ENCODE results near the gene TBCD.
"Not testable (repeated sequence)": the region's sequence is repeated elsewhere in the genome, so short reads cannot be mapped to it uniquely, and the experiment has no call there.

TBCD gene

GRCh38 chr17:82947051-82947991 lies 195.5 kb downstream of the TBCD start:
- H3K4me1 ChIP-seq (ENCODE audit: control insufficient read depth, insufficient read depth, low read length, unreplicated experiment), result no peaks in the 10 kb centered on the region
- H3K79me2 ChIP-seq (ENCODE audit: control insufficient read depth, insufficient read depth, low read length, unreplicated experiment), result no peaks in the 10 kb centered on the region
- no peak overlapping the region for H3K27ac ChIP-seq (ENCODE audit: low read depth, low read length)
- peaks cover 37% of the 10 kb centered on the region for H3K36me3 ChIP-seq (ENCODE audit: insufficient read depth, low read length)
- H3K27me3 ChIP-seq (ENCODE audit: insufficient read depth, low read length), result no peaks in the 10 kb centered on the region
- H3K4me3 ChIP-seq (ENCODE audit: low read depth, low read length), result no peak overlapping the region
- no peak overlapping the region for H2AFZ ChIP-seq (ENCODE audit: low read length, unreplicated experiment)

- Histone ChIP-seq H3K36me3 (ENCODE audit: insufficient read depth, low read length) (peaks cover 29% of the 10 kb centered on the region), H3K79me2 (ENCODE audit: control insufficient read depth, insufficient read depth, low read length, unreplicated experiment) (no peaks in the 10 kb centered on the region), H2AFZ (ENCODE audit: low read length, unreplicated experiment) (no peak overlapping the region), H3K4me1 (ENCODE audit: control insufficient read depth, insufficient read depth, low read length, unreplicated experiment) (no peaks in the 10 kb centered on the region), H3K4me3 (ENCODE audit: low read depth, low read length) (no peak overlapping the region), H3K27me3 (ENCODE audit: insufficient read depth, low read length) (no peaks in the 10 kb centered on the region), H3K27ac (ENCODE audit: low read depth, low read length) (no peak overlapping the region)
Observed at GRCh38 chr17:82948081-82948511, 196.2 kb downstream of the TBCD start.

- H3K27ac ChIP-seq (ENCODE audit: low read depth, low read length), result no peak overlapping the region
- no peak overlapping the region for H2AFZ ChIP-seq (ENCODE audit: low read length, unreplicated experiment)
- H3K79me2 ChIP-seq (ENCODE audit: control insufficient read depth, insufficient read depth, low read length, unreplicated experiment), result no peaks in the 10 kb centered on the region
- no peaks in the 10 kb centered on the region for H3K27me3 ChIP-seq (ENCODE audit: insufficient read depth, low read length)
- H3K4me3 ChIP-seq (ENCODE audit: low read depth, low read length), result no peak overlapping the region
- peaks cover 21% of the 10 kb centered on the region for H3K36me3 ChIP-seq (ENCODE audit: insufficient read depth, low read length)
- no peaks in the 10 kb centered on the region for H3K4me1 ChIP-seq (ENCODE audit: control insufficient read depth, insufficient read depth, low read length, unreplicated experiment)
Observed at GRCh38 chr17:82948957-82949356, 197.1 kb downstream of the TBCD start.

GRCh38 chr17:82949361-82949760 lies 197.5 kb downstream of the TBCD start:
- Histone ChIP-seq H3K36me3 (ENCODE audit: insufficient read depth, low read length) (peaks cover 17% of the 10 kb centered on the region), H3K27ac (ENCODE audit: low read depth, low read length) (no peak overlapping the region), H3K4me1 (ENCODE audit: control insufficient read depth, insufficient read depth, low read length, unreplicated experiment) (no peaks in the 10 kb centered on the region), H2AFZ (ENCODE audit: low read length, unreplicated experiment) (no peak overlapping the region), H3K79me2 (ENCODE audit: control insufficient read depth, insufficient read depth, low read length, unreplicated experiment) (no peaks in the 10 kb centered on the region), H3K4me3 (ENCODE audit: low read depth, low read length) (no peak overlapping the region), H3K27me3 (ENCODE audit: insufficient read depth, low read length) (no peaks in the 10 kb centered on the region)

GRCh38 chr17:82949984-82950383 lies 198.1 kb downstream of the TBCD start:
- Histone ChIP-seq H3K4me1 (ENCODE audit: control insufficient read depth, insufficient read depth, low read length, unreplicated experiment) (no peaks in the 10 kb centered on the region), H3K27ac (ENCODE audit: low read depth, low read length) (no peak overlapping the region), H3K27me3 (ENCODE audit: insufficient read depth, low read length) (no peaks in the 10 kb centered on the region), H3K79me2 (ENCODE audit: control insufficient read depth, insufficient read depth, low read length, unreplicated experiment) (no peaks in the 10 kb centered on the region), H3K36me3 (ENCODE audit: insufficient read depth, low read length) (peaks cover 17% of the 10 kb centered on the region), H2AFZ (ENCODE audit: low read length, unreplicated experiment) (no peak overlapping the region), H3K4me3 (ENCODE audit: low read depth, low read length) (no peak overlapping the region)

- no peaks in the 10 kb centered on the region for H3K79me2 ChIP-seq (ENCODE audit: control insufficient read depth, insufficient read depth, low read length, unreplicated experiment)
Observed at GRCh38 chr17:82950525-82951102, 198.7 kb downstream of the TBCD start.

GRCh38 chr17:82952019-82952418 lies 200.2 kb downstream of the TBCD start:
- no peak overlapping the region for H3K4me3 ChIP-seq (ENCODE audit: low read depth, low read length)
- no peak overlapping the region for H3K27ac ChIP-seq (ENCODE audit: low read depth, low read length)
- no peaks in the 10 kb centered on the region for H3K4me1 ChIP-seq (ENCODE audit: control insufficient read depth, insufficient read depth, low read length, unreplicated experiment)
- H3K79me2 ChIP-seq (ENCODE audit: control insufficient read depth, insufficient read depth, low read length, unreplicated experiment), result no peaks in the 10 kb centered on the region
- peaks cover 9% of the 10 kb centered on the region; the same call in 1 of the 2 replicates for H3K36me3 ChIP-seq (ENCODE audit: insufficient read depth, low read length)
- no peaks in the 10 kb centered on the region for H3K27me3 ChIP-seq (ENCODE audit: insufficient read depth, low read length)
- no peak overlapping the region for H2AFZ ChIP-seq (ENCODE audit: low read length, unreplicated experiment)

More at GRCh38 chr17:82950525-82951102, 198.7 kb downstream of the TBCD start:
- peaks cover 12% of the 10 kb centered on the region for H3K36me3 ChIP-seq (ENCODE audit: insufficient read depth, low read length)
- no peak overlapping the region for H2AFZ ChIP-seq (ENCODE audit: low read length, unreplicated experiment)
- no peaks in the 10 kb centered on the region for H3K27me3 ChIP-seq (ENCODE audit: insufficient read depth, low read length)
- no peak overlapping the region for H3K27ac ChIP-seq (ENCODE audit: low read depth, low read length)
- H3K4me3 ChIP-seq (ENCODE audit: low read depth, low read length), result no peak overlapping the region
- H3K4me1 ChIP-seq (ENCODE audit: control insufficient read depth, insufficient read depth, low read length, unreplicated experiment), result no peaks in the 10 kb centered on the region

- H3K4me3 ChIP-seq (ENCODE audit: low read depth, low read length); H3K27me3 ChIP-seq (ENCODE audit: insufficient read depth, low read length); H3K27ac ChIP-seq (ENCODE audit: low read depth, low read length); H2AFZ ChIP-seq (ENCODE audit: low read length, unreplicated experiment); H3K36me3 ChIP-seq (ENCODE audit: insufficient read depth, low read length); H3K79me2 ChIP-seq (ENCODE audit: control insufficient read depth, insufficient read depth, low read length, unreplicated experiment); H3K4me1 ChIP-seq (ENCODE audit: control insufficient read depth, insufficient read depth, low read length, unreplicated experiment): not testable (repeated sequence)
Observed at GRCh38 chr17:82955106-82955505, 203.2 kb downstream of the TBCD start.

- H2AFZ ChIP-seq (ENCODE audit: low read length, unreplicated experiment); H3K4me3 ChIP-seq (ENCODE audit: low read depth, low read length); H3K36me3 ChIP-seq (ENCODE audit: insufficient read depth, low read length); H3K27ac ChIP-seq (ENCODE audit: low read depth, low read length); H3K27me3 ChIP-seq (ENCODE audit: insufficient read depth, low read length); H3K79me2 ChIP-seq (ENCODE audit: control insufficient read depth, insufficient read depth, low read length, unreplicated experiment); H3K4me1 ChIP-seq (ENCODE audit: control insufficient read depth, insufficient read depth, low read length, unreplicated experiment): not testable (repeated sequence)
Observed at GRCh38 chr17:82955627-82956026, 203.8 kb downstream of the TBCD start.

- H3K27me3 ChIP-seq (ENCODE audit: insufficient read depth, low read length), result no peaks in the 10 kb centered on the region
- H3K4me3 ChIP-seq (ENCODE audit: low read depth, low read length), result no peak overlapping the region
- no peaks in the 10 kb centered on the region for H3K4me1 ChIP-seq (ENCODE audit: control insufficient read depth, insufficient read depth, low read length, unreplicated experiment)
- no peak overlapping the region for H2AFZ ChIP-seq (ENCODE audit: low read length, unreplicated experiment)
- no peak overlapping the region for H3K27ac ChIP-seq (ENCODE audit: low read depth, low read length)
- H3K79me2 ChIP-seq (ENCODE audit: control insufficient read depth, insufficient read depth, low read length, unreplicated experiment), result no peaks in the 10 kb centered on the region
- H3K36me3 ChIP-seq (ENCODE audit: insufficient read depth, low read length), result peaks cover 1% of the 10 kb centered on the region; the same call in 1 of the 2 replicates
Observed at GRCh38 chr17:82956146-82956725, 204.4 kb downstream of the TBCD start.

Measured in ACC112 (cell line).